GM12891 (cell line): Measurements from ENCODE around the gene SLC4A8.

Experiments used
- DNase-seq: peaks from one replicate; pipeline ENCODE4 v3.0.0; 2011; ENCODE audit warnings: low spot score; ENCODE audit not compliant: insufficient read length
- FAIRE-seq: peaks from 2 replicates; lab custom pipeline; 2011; peaks lifted over from hg19 to GRCh38; lab: Jason Lieb, UNC
- PAX5 ChIP-seq: IDR thresholded peaks from 2 replicates; pipeline ENCODE4 v1.6.1; 2011; ENCODE audit warnings: low read length, moderate library complexity, mild to moderate bottlenecking; ENCODE audit not compliant: insufficient read depth, severe bottlenecking
- POLR2A ChIP-seq: IDR thresholded peaks from 2 replicates; pipeline ENCODE4 v1.6.1; 2011; ENCODE audit warnings: low read depth, low read length, control low read depth
- POLR2AphosphoS5 ChIP-seq: IDR thresholded peaks from 2 replicates; pipeline ENCODE4 v1.6.1; 2011; ENCODE audit warnings: low read depth, low read length, control low read depth
- POU2F2 ChIP-seq: IDR thresholded peaks from 2 replicates; pipeline ENCODE4 v1.6.1; 2011; ENCODE audit warnings: low read depth, mild to moderate bottlenecking, control low read depth, low read length, moderate library complexity
- SPI1 ChIP-seq: IDR thresholded peaks from 2 replicates; pipeline ENCODE4 v1.6.1; 2011; ENCODE audit warnings: low read depth, low read length, control low read depth
- TAF1 ChIP-seq: IDR thresholded peaks from 2 replicates; pipeline ENCODE4 v1.6.1; 2011; ENCODE audit warnings: low read depth, low read length, control low read depth

Gene SLC4A8

GRCh38 chr12:51405801-51406207, 18.8 kb upstream of the SLC4A8 start:
- no peak for DNase-seq
- FAIRE-seq = no peak
- TF ChIP-seq SPI1 = no peak
- TF ChIP-seq POU2F2 = no peak
- TF ChIP-seq TAF1 = no peak
- no peak for TF ChIP-seq POLR2AphosphoS5
- TF ChIP-seq PAX5 = no peak
- TF ChIP-seq POLR2A = no peak

GRCh38 chr12:51406290-51406689, 18.3 kb upstream of the SLC4A8 start:
- FAIRE-seq (no peak), DNase-seq (no peak)
- TF ChIP-seq PAX5 = no peak
- TF ChIP-seq POLR2A = no peak
- TF ChIP-seq POU2F2 = no peak
- TF ChIP-seq TAF1 = no peak
- TF ChIP-seq POLR2AphosphoS5 = no peak
- TF ChIP-seq SPI1 = no peak

GRCh38 chr12:51406859-51407258, 17.8 kb upstream of the SLC4A8 start:
- no peak for TF ChIP-seq POLR2AphosphoS5
- TF ChIP-seq SPI1 = no peak
- TF ChIP-seq POU2F2 = no peak
- no peak for TF ChIP-seq PAX5
- no peak for TF ChIP-seq POLR2A
- TF ChIP-seq TAF1 = no peak
- FAIRE-seq (no peak), DNase-seq (no peak)

- TF ChIP-seq POLR2A = no peak
- no peak for TF ChIP-seq TAF1
- no peak for FAIRE-seq
- DNase-seq = no peak
Measured at GRCh38 chr12:51407604-51408003, 17.0 kb upstream of the SLC4A8 start.

GRCh38 chr12:51409846-51410245, 14.8 kb upstream of the SLC4A8 start:
- FAIRE-seq (no peak), DNase-seq (no peak)
- no peak for TF ChIP-seq SPI1
- no peak for TF ChIP-seq TAF1
- TF ChIP-seq PAX5 = no peak
- no peak for TF ChIP-seq POLR2A
- no peak for TF ChIP-seq POLR2AphosphoS5

- DNase-seq (no peak), FAIRE-seq (no peak)
- TF ChIP-seq POLR2AphosphoS5 (no peak), POU2F2 (no peak), POLR2A (no peak), PAX5 (no peak), SPI1 (no peak), TAF1 (no peak)
Measured at GRCh38 chr12:51413149-51413548, 11.5 kb upstream of the SLC4A8 start.

- DNase-seq (no peak), FAIRE-seq (no peak)
- TF ChIP-seq POLR2A (no peak), TAF1 (no peak), SPI1 (no peak), PAX5 (no peak), POLR2AphosphoS5 (no peak), POU2F2 (no peak)
Measured at GRCh38 chr12:51413791-51414190, 10.8 kb upstream of the SLC4A8 start.

GRCh38 chr12:51415931-51416330, 8.7 kb upstream of the SLC4A8 start:
- FAIRE-seq = no peak
- TF ChIP-seq SPI1 (no peak), POLR2A (no peak), POLR2AphosphoS5 (no peak), PAX5 (no peak), TAF1 (no peak), POU2F2 (no peak)
- DNase-seq = no peak

- TF ChIP-seq POU2F2 (no peak), TAF1 (no peak), SPI1 (no peak), POLR2AphosphoS5 (no peak), PAX5 (no peak), POLR2A (no peak)
- FAIRE-seq (no peak), DNase-seq (no peak)
Measured at GRCh38 chr12:51417826-51418225, 6.8 kb upstream of the SLC4A8 start.

- TF ChIP-seq SPI1 = no peak
- TF ChIP-seq POU2F2 = no peak
- TF ChIP-seq POLR2AphosphoS5 = no peak
- no peak for TF ChIP-seq PAX5
- no peak for TF ChIP-seq POLR2A
- no peak for TF ChIP-seq TAF1
- DNase-seq (no peak), FAIRE-seq (no peak)
Measured at GRCh38 chr12:51419425-51420193, 5.0 kb upstream of the SLC4A8 start.
